Astrocyte of the spinal cord (primary cell): ENCODE data around the gene PSMC3IP.

Experiments used
- DNase-seq: peaks from one replicate; pipeline ENCODE4 v3.0.0; 2011; ENCODE audit warnings: low read depth, low spot score
- H3K4me3 ChIP-seq: 2 replicates; pipeline ENCODE4 v1.5.1; 2011; ENCODE audit warnings: low read depth, mild to moderate bottlenecking, low read length, moderate library complexity
- in situ Hi-C: cut with HindIII; loops from 2 replicates; pipeline ENCODE4 v1.10.0; 2017; ENCODE audit warnings: low sequenced_read_pairs
- TF ChIP-seq, protein P1 (sequence below): IDR thresholded peaks from 2 replicates; pipeline ENCODE4 v1.5.1; 2012; ENCODE audit warnings: low read depth, mild to moderate bottlenecking, low read length, inconsistent platforms

Gene PSMC3IP

DNA sequence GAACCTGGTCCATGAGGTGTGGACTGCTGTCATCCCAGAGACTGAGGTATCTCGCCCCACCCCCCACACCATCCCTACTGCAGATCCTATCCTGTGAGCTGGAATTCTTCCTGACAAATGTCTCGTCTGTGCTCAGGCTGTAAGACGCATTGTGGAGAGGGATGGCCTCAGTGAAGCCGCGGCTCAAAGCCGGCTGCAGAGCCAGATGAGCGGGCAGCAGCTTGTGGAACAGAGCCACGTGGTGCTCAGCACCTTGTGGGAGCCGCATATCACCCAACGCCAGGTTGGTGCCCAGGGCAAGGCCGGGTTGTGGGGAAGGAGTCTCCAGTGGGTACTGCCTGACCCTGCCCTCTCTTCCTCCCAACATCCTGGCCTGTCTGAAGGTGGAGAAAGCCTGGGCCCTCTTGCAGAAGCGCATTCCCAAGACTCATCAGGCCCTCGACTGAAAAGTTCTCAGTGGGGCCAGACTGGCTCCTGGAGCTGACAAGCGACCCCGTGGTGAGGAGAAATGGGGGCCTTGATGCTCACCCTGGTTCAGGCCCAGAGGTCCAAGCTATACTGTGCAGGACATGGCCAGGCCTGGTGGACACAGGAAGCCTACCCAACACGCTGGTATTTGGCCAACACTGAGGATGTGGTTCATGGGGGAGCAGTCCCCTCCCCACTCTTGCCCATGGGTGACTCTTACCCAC, 11.9 kb downstream of the PSMC3IP start:
- TF ChIP-seq, protein P1, sequence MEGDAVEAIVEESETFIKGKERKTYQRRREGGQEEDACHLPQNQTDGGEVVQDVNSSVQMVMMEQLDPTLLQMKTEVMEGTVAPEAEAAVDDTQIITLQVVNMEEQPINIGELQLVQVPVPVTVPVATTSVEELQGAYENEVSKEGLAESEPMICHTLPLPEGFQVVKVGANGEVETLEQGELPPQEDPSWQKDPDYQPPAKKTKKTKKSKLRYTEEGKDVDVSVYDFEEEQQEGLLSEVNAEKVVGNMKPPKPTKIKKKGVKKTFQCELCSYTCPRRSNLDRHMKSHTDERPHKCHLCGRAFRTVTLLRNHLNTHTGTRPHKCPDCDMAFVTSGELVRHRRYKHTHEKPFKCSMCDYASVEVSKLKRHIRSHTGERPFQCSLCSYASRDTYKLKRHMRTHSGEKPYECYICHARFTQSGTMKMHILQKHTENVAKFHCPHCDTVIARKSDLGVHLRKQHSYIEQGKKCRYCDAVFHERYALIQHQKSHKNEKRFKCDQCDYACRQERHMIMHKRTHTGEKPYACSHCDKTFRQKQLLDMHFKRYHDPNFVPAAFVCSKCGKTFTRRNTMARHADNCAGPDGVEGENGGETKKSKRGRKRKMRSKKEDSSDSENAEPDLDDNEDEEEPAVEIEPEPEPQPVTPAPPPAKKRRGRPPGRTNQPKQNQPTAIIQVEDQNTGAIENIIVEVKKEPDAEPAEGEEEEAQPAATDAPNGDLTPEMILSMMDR: no peak
- in situ Hi-C loops: no loop called here
- no peak for DNase-seq
- H3K4me3 ChIP-seq: no peak overlapping the region

DNA sequence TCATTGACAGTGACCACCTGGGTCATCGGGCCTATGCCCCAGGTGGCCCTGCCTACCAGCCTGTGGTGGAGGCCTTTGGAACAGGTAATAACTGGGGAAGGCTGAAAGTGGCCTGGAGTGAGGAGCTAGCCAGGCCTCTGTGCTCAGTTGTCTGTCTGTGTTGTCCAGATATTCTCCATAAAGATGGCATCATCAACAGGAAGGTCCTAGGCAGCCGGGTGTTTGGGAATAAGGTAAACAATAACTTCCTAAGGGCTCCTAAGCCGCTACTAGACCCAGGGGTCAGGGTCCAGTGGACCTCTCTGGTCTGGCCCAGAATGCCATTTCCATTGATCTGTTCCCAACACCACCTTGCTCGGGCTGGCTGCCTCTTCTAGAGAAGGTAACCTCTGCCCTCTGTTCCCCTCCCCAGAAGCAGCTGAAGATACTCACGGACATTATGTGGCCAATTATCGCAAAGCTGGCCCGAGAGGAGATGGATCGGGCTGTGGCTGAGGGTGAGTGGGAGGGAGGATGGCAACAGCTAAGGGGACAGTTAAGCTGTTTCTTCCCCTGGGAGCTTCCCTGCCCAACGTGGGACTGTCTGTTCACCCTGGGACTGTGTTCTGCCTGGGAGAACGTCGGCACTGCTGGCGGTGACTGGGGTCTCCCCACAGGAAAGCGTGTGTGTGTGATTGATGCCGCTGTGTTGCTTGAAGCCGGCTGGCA, 12.6 kb downstream of the PSMC3IP start:
- in situ Hi-C loops: no loop called here
- TF ChIP-seq, protein P1: no peak
- H3K4me3 ChIP-seq: no peak overlapping the region
- no peak for DNase-seq

DNA sequence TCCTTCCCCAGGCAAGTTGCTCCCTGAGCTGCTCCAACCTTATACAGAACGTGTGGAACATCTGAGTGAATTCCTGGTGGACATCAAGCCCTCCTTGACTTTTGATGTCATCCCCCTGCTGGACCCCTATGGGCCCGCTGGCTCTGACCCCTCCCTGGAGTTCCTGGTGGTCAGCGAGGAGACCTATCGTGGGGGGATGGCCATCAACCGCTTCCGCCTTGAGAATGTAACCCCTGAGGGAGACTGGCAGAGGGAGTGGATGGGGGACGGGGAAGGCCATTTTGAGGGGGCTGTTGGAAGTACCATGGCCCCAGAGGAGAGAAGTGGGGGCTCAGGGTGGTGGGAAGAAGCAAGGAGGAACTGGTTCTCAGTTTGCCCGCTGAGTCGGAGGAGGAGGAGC, 13.6 kb downstream of the PSMC3IP start:
- TF ChIP-seq, protein P1: no peak
- in situ Hi-C loops: no loop called here
- H3K4me3 ChIP-seq: no peak overlapping the region
- DNase-seq: no peak

DNA sequence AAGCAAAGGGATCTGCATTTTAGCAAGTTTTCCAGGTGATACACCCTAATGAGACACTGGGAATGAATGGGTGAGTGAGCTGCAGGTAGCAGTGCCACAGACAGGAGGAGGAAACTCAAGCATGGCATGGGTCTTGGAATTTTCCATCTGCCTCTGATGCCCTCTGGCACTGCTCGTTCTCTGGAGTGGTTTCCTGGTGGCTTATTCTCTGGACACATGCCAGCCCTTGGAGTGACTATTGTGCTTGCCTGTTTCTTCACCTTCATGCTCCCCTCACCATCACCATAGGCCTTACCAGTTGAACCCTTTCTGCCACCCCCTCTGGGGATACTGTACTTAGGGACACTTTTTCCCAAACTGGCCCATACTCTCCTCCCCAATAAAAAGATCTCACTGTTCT, 14.0 kb downstream of the PSMC3IP start:
- TF ChIP-seq, protein P1: no peak
- no peak for DNase-seq
- H3K4me3 ChIP-seq: no peak overlapping the region
- in situ Hi-C loops: no loop called here

DNA sequence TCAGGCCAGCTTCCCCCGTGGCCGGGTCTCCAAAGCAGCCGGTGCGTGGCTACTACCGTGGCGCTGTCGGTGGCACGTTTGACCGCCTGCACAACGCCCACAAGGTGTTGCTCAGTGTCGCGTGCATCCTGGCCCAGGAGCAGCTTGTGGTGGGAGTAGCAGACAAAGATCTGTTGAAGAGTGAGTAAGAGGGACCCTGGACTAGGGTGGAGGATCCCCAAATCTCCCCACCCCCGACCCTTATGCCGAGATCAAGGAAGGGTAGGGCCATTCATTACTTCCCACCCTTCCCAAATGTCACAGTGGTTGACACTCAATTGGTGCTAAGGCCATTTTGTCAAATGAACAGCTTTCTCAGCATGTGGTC, 14.4 kb downstream of the PSMC3IP start:
- TF ChIP-seq, protein P1: no peak
- no peak for DNase-seq
- in situ Hi-C loops: no loop called here
- H3K4me3 ChIP-seq: peak overlapping the region; percentile 75

DNA sequence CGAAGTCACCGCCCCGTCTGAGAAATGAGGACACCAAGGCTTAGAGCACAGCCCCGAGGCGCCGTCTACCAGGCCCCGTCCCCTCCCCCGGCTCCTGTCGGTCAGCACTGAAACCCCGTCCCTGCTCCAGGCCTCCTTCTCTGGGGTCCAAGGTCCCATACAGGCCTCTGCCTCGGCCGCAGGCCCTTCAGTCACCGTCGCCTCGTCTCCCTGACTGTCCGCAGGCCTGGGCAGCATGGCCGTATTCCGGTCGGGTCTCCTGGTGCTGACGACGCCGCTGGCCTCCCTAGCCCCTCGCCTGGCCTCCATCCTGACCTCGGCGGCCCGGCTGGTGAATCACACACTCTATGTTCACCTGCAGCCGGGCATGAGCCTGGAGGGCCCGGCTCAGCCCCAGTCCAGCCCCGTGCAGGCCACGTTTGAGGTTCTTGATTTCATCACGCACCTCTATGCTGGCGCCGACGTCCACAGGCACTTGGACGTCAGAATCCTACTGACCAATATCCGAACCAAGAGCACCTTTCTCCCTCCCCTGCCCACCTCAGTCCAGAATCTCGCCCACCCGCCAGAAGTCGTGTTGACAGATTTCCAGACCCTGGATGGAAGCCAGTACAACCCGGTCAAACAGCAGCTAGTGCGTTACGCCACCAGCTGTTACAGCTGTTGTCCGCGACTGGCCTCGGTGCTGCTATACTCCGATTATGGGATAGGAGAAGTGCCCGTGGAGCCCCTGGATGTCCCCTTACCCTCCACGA, 15.0 kb downstream of the PSMC3IP start:
- in situ Hi-C loops: no loop called here
- TF ChIP-seq, protein P1: no peak
- no peak for DNase-seq
- peak overlapping the region; percentile 75 for H3K4me3 ChIP-seq
